ENCODE results near the gene LYSMD4. TPM values are rescaled to one million over a fixed set of nuclear protein-coding genes. Genes with fewer than 3 reads are reported as not detected.

The LYSMD4 gene
- total RNA-seq, 6 donors from 2014 or later, result 7.6 to 16.4 (median 12.5) TPM

DNA sequence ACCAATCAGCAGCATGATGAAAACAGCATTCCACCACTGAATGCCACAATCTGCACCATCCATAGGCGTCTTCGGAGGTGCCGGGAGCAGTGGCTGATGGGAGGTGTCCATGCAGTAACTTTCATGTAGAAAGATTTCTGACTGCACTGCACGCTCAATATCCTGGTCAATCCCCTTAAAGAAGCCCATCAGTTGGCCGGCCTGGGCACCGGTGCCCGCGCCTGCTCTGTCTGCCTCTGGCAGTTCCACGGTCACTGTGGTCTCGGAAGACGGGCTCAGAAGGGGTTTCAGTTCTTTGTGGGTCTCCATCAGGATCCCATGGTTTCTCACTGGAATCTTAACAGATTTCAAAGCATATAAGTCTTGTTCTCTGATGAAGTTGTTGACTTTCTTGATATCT lies 3.9 kb downstream of the LYSMD4 start:
- ATAC-seq (ENCODE audit: low FRiP score in 2 of 2), result no peak
- WGBS, 2 donors, result 86 to 97% methylated on average over 7 to 11 of the region's 11 CpGs
- Histone ChIP-seq H3K27ac (no peak overlapping the region), H3K36me3 (peaks cover 4 to 17% (median 15%) of the 10 kb centered on the region in 4 donors), H3K9me3 (no peaks in the 10 kb centered on the region), H3K4me3 (no peak overlapping the region), H3K4me1 (peaks cover 6 to 27% (median 22%) of the 10 kb centered on the region in 4 donors), H3K27me3 (no peaks in the 10 kb centered on the region)
- peak in 1 of 2 donors; percentile 64 for DNase-seq
- TF ChIP-seq POLR2A (IDR thresholded peaks at IDR 0.05), result no peak
- no peak for TF ChIP-seq POLR2AphosphoS5 (IDR thresholded peaks at IDR 0.05)
- no peak for TF ChIP-seq EP300 (IDR thresholded peaks at IDR 0.05)
- TF ChIP-seq, protein P1, sequence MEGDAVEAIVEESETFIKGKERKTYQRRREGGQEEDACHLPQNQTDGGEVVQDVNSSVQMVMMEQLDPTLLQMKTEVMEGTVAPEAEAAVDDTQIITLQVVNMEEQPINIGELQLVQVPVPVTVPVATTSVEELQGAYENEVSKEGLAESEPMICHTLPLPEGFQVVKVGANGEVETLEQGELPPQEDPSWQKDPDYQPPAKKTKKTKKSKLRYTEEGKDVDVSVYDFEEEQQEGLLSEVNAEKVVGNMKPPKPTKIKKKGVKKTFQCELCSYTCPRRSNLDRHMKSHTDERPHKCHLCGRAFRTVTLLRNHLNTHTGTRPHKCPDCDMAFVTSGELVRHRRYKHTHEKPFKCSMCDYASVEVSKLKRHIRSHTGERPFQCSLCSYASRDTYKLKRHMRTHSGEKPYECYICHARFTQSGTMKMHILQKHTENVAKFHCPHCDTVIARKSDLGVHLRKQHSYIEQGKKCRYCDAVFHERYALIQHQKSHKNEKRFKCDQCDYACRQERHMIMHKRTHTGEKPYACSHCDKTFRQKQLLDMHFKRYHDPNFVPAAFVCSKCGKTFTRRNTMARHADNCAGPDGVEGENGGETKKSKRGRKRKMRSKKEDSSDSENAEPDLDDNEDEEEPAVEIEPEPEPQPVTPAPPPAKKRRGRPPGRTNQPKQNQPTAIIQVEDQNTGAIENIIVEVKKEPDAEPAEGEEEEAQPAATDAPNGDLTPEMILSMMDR (IDR thresholded peaks at IDR 0.05), result no peak

DNA sequence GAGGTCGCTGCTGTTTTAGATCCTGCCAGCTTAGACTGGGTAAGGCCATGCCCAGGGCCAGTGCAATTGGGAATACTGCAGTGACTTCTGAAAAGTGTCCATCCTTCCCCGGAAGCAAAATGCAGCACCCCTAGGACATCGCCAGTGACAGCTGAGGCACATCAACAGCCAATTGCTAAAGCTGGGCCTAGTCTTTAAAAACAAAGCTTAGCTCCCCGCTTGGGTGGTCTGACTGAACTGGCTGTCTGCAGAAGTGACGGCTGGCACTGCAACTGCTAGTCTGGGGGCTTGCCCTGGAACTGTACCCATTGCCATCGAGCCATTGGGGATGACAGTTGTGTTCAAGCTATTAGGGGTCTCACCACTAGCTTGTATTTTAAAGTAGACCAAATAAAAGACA lies 4.3 kb downstream of the LYSMD4 start:
- TF ChIP-seq POLR2AphosphoS5 (IDR thresholded peaks at IDR 0.05), result no peak
- TF ChIP-seq, protein P1 (IDR thresholded peaks at IDR 0.05), result no peak
- no peak for DNase-seq

DNA sequence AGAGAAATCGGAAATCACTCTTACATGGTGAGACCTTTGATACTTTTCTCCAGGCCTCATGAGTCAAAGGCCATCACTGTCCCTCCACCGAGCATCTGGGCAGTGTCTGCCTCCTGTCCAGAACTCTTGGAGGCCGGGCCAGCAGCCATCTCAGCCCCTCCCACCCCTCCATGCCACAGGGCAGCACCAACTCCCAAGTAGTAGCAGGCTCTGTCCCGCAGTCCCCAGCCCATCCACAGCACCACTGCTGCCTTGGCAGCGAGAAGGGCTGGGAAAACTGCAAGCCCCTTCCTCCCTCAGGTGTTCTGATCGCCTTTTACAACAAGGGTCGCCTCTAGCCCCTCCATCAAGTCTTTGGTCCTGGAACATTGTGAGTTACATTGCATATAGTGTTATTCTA lies 5.5 kb downstream of the LYSMD4 start:
- H3K27me3 ChIP-seq, result no peaks in the 10 kb centered on the region
- H3K27ac ChIP-seq, result peak overlapping the region in 1 of 4 donors; percentile 34
- DNase-seq, result peak in 1 of 2 donors; percentile 32
- ATAC-seq (ENCODE audit: low FRiP score in 2 of 2), result no peak
- H3K36me3 ChIP-seq, result peaks cover 4 to 17% (median 15%) of the 10 kb centered on the region in 4 donors
- H3K4me3 ChIP-seq, result no peak overlapping the region
- no peaks in the 10 kb centered on the region for H3K9me3 ChIP-seq
- TF ChIP-seq, protein P1 (IDR thresholded peaks at IDR 0.05), result no peak
- TF ChIP-seq EP300 (IDR thresholded peaks at IDR 0.05) (no peak), POLR2AphosphoS5 (IDR thresholded peaks at IDR 0.05) (no peak), POLR2A (IDR thresholded peaks at IDR 0.05) (no peak)
- 73 to 82% methylated on average over 7 of the region's 7 CpGs for WGBS, 2 donors
- H3K4me1 ChIP-seq, result peaks cover 6 to 22% (median 21%) of the 10 kb centered on the region in 4 donors

More for the DNA sequence above, 4.3 kb downstream of the LYSMD4 start:
- ATAC-seq (ENCODE audit: low FRiP score in 2 of 2), result no peak
- Histone ChIP-seq H3K36me3 (peaks cover 4 to 17% (median 15%) of the 10 kb centered on the region in 4 donors), H3K4me3 (no peak overlapping the region), H3K4me1 (peaks cover 6 to 26% (median 22%) of the 10 kb centered on the region in 4 donors), H3K27me3 (no peaks in the 10 kb centered on the region), H3K9me3 (no peaks in the 10 kb centered on the region), H3K27ac (peak overlapping the region in 1 of 4 donors; percentile 34)
- 79 to 89% methylated on average over 4 to 6 of the region's 6 CpGs for WGBS, 2 donors

DNA sequence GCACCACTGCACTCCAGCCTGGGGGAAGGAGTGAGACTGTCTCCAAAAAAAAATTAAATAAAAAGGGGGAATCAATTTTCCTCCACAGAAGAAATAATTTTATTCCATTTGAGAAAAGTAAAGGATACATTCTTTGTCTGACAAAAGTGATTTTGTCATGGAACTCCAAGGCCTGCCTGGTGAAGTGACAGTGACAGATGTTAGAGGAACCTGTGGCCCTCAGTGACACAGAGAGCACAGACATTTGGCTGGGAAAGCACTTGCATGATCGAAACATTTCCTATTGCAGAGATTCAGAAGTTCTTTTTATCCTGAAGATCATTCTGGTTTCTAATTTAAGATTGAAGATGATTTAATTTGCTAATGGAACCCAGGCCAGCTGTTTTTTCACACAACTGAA lies 5.9 kb downstream of the LYSMD4 start:
- Histone ChIP-seq H3K9me3 (no peaks in the 10 kb centered on the region), H3K36me3 (peaks cover 4 to 17% (median 15%) of the 10 kb centered on the region in 4 donors), H3K4me3 (no peak overlapping the region), H3K27ac (no peak overlapping the region), H3K4me1 (peaks cover 6 to 21% (median 18%) of the 10 kb centered on the region in 4 donors), H3K27me3 (no peaks in the 10 kb centered on the region)
- no peak for TF ChIP-seq POLR2AphosphoS5 (IDR thresholded peaks at IDR 0.05)
- no peak for TF ChIP-seq EP300 (IDR thresholded peaks at IDR 0.05)
- no peak for ATAC-seq (ENCODE audit: low FRiP score in 2 of 2)
- no peak for DNase-seq
- WGBS, 2 donors, result 63 to 75% methylated on average over 1 of the region's 1 CpG

DNA sequence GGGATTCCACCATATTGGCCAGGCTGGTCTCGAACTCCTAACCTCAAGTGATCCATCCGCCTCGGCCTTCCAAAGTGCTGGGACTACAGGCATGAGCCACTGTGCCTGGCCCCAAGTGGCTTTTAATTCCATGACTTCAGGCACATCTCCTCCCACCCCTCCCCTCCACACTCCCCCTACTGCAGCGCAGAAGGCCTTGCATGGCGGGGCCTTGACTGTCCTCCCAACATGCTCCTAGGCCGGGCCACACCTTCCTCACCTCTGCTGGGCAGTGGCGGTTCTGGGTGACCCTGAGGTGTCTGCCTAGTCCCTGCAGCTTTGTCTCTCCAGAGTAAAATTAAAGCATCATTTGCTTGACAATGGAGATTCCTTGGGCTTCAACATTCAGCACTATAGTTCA lies 6.9 kb downstream of the LYSMD4 start:
- DNase-seq (no peak), ATAC-seq (ENCODE audit: low FRiP score in 2 of 2) (no peak)
- Histone ChIP-seq H3K4me3 (no peak overlapping the region), H3K27ac (no peak overlapping the region), H3K27me3 (no peaks in the 10 kb centered on the region), H3K9me3 (no peaks in the 10 kb centered on the region), H3K36me3 (peaks cover 4 to 17% (median 15%) of the 10 kb centered on the region in 4 donors), H3K4me1 (peaks cover 2 to 17% (median 12%) of the 10 kb centered on the region in 4 donors)
- WGBS, 2 donors, result 84 to 88% methylated on average over 7 of the region's 7 CpGs
- TF ChIP-seq POLR2A (IDR thresholded peaks at IDR 0.05) (no peak), POLR2AphosphoS5 (IDR thresholded peaks at IDR 0.05) (no peak), EP300 (IDR thresholded peaks at IDR 0.05) (no peak)
- TF ChIP-seq, protein P1 (IDR thresholded peaks at IDR 0.05), result no peak

Measured in upper lobe of left lung (tissue), 6 donors.